ENCODE data around the gene GATA5. TPM values are rescaled to one million over a fixed set of nuclear protein-coding genes. Genes with fewer than 3 reads are reported as not detected.

Gene GATA5
- total and polyA plus RNA-seq, 2 donors from 2014 or later, result 1.0 to 6.9 TPM

DNA sequence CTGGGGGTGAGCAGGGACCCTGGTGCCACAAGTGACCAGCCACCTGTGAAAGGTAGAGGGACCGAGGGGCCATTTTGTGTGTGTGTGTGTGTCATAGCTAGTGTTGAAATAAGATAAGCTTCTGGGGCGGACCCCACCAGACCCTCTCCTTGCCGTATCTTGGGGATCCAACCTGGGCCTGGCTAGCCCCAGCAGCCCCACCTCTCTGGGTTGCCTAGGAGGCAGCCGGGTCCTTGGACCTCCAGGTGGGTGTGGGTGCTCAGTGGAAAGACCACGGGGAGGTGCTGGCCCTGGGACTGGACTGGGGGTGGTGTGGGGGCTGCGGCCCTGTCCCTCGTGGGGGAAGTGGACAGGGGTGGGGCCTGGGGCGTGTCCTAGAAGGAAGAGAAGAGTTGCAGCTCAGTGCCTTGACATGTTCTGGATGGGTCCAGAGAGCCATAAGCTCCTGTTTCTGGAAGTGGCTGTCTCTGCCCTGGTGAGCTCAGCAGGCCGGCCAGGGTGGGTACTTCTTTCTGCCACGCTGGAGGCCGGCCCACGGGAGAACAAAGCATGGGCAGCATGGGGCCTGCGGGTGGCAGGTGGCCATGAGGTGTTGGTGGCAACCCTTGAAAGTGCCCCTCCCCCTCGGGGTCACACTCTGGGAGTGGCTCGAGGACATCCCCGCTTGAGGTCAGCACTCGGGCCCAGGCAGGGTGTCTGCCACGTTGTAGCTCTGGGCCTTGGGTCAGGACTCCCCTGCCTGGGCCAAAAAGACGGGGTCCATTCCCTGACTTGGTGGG is 56.9 kb downstream of the GATA5 start:
- intact Hi-C loops (cut with DNase I), result no loop called here
- no peak overlapping the region for H3K4me3 ChIP-seq (ENCODE audit: low read length in 3 of 3)
- H3K9me3 ChIP-seq (ENCODE audit: control insufficient read depth in 2 of 3, insufficient read depth in 1 of 3, low read length in 3 of 3), result peaks cover 0 to 3% (median 0%) of the 10 kb centered on the region in 3 donors
- H3K4me1 ChIP-seq (ENCODE audit: control insufficient read depth in 2 of 3, insufficient read depth in 2 of 3, low read depth in 1 of 3, low read length in 3 of 3), result no peaks in the 10 kb centered on the region
- H3K9ac ChIP-seq (ENCODE audit: low read length in 3 of 3), result no peak overlapping the region
- FAIRE-seq (no peak), DNase-seq (no peak)
- H3K36me3 ChIP-seq (ENCODE audit: control insufficient read depth in 2 of 3, insufficient read depth in 3 of 3, low read length in 3 of 3), result peaks cover 0 to 4% (median 0%) of the 10 kb centered on the region in 3 donors
- no peaks in the 10 kb centered on the region for H3K27me3 ChIP-seq (ENCODE audit: control insufficient read depth, insufficient read depth, low read length)
- H3K27ac ChIP-seq (ENCODE audit: low read depth in 2 of 2, low read length in 2 of 2), result no peak overlapping the region
- TF ChIP-seq, protein P1, sequence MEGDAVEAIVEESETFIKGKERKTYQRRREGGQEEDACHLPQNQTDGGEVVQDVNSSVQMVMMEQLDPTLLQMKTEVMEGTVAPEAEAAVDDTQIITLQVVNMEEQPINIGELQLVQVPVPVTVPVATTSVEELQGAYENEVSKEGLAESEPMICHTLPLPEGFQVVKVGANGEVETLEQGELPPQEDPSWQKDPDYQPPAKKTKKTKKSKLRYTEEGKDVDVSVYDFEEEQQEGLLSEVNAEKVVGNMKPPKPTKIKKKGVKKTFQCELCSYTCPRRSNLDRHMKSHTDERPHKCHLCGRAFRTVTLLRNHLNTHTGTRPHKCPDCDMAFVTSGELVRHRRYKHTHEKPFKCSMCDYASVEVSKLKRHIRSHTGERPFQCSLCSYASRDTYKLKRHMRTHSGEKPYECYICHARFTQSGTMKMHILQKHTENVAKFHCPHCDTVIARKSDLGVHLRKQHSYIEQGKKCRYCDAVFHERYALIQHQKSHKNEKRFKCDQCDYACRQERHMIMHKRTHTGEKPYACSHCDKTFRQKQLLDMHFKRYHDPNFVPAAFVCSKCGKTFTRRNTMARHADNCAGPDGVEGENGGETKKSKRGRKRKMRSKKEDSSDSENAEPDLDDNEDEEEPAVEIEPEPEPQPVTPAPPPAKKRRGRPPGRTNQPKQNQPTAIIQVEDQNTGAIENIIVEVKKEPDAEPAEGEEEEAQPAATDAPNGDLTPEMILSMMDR (IDR thresholded peaks at IDR 0.05; ENCODE audit: borderline replicate concordance, extremely low read depth, insufficient read depth), result no peak

DNA sequence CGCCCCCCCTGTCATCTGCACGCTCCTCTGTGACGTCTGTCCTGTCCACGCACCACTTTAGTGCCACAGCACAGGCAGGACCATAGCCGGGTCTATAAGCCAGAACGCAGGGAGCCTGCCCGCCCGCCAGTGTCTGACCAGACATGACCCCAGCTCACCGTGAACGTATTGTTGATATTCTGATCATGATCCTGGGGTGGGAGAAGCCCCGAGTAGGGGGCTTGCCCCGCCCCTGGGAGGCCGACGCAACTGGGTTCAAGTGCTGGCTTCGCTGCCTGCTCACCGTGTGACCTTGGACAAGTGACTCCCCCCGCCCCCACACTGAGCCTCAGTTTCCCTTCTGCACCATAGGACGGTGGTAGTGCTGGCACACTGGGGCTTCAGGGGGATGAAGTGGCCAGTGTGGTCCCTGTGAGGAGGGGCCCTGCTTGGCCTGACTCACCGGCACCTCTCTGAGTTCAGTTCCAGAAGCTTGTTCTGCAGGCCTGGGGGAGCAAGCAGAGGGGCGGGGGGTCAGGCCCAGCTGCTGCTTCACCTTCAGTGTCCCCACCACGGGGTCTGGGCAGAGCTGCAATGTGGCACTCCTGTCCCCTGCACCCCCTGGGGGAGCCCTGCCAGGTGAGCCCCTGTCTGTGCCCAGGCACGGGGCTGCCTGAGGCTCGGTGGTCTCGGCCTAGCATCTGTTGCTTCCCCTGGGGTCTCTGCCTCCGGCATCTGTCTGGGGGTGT is 57.6 kb downstream of the GATA5 start:
- FAIRE-seq (no peak), DNase-seq (no peak)
- H3K36me3 ChIP-seq (ENCODE audit: control insufficient read depth in 2 of 3, insufficient read depth in 3 of 3, low read length in 3 of 3), result peaks cover 0 to 4% (median 0%) of the 10 kb centered on the region in 3 donors
- no peak overlapping the region for H3K9ac ChIP-seq (ENCODE audit: low read length in 3 of 3)
- peaks cover 0 to 3% (median 0%) of the 10 kb centered on the region in 3 donors for H3K9me3 ChIP-seq (ENCODE audit: control insufficient read depth in 2 of 3, insufficient read depth in 1 of 3, low read length in 3 of 3)
- intact Hi-C loops (cut with DNase I), result no loop called here
- H3K4me3 ChIP-seq (ENCODE audit: low read length in 3 of 3), result no peak overlapping the region
- H3K27me3 ChIP-seq (ENCODE audit: control insufficient read depth, insufficient read depth, low read length), result no peaks in the 10 kb centered on the region
- H3K4me1 ChIP-seq (ENCODE audit: control insufficient read depth in 2 of 3, insufficient read depth in 2 of 3, low read depth in 1 of 3, low read length in 3 of 3), result no peaks in the 10 kb centered on the region
- H3K27ac ChIP-seq (ENCODE audit: low read depth in 2 of 2, low read length in 2 of 2), result no peak overlapping the region
- TF ChIP-seq, protein P1 (IDR thresholded peaks at IDR 0.05; ENCODE audit: borderline replicate concordance, extremely low read depth, insufficient read depth), result no peak

DNA sequence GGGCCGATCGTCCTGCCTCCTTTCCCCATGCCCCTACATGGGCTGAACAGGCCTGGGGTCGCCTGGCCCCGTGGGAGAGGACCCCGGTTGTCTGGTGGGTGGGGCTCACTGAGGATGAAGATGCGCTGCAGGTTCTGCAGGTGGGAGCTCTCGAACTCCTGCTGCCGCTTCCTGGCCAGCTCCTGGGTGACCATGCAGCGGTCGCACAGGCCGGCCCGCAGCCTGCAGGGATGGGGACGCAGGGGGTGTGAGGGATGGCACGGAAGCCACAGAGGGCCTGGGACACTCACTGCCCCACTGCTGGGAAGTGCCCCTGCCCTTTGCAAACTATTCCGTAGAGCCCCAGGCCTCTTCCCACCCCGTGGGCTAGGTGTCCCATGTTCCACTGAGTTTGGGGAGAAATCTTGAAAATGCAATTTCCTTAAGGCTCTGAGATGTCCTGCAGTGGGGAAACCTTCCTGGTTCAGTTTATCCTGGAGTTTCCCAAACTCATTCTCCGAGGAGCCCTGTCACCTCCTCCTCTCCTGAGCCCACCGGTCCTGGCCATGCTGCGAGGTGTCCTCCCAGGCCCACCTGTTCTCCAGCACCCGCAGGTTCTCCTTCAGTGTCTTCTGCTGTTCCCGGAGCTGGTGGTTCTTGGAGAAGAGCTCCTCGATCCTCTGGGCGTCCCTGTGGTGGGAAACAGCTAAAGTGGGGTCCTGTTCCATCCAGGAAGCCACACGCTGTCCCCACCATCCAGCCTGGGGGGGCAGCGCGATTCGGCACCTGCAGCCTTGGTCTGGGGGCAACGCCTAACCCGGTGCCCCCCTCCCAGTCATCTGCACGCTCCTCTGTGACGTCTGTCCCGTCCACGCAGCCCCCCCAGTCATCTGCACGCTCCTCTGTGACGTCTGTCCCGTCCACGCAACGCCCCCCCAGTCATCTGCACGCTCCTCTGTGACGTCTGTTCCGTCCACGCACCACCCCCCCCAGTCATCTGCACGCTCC is 58.9 kb downstream of the GATA5 start:
- no peak overlapping the region for H3K4me3 ChIP-seq (ENCODE audit: low read length in 3 of 3)
- H3K36me3 ChIP-seq (ENCODE audit: control insufficient read depth in 2 of 3, insufficient read depth in 3 of 3, low read length in 3 of 3), result peaks cover 0 to 4% (median 0%) of the 10 kb centered on the region in 3 donors
- no peak for FAIRE-seq
- no peak for DNase-seq
- H3K27me3 ChIP-seq (ENCODE audit: control insufficient read depth, insufficient read depth, low read length), result no peaks in the 10 kb centered on the region
- no peak overlapping the region for H3K9ac ChIP-seq (ENCODE audit: low read length in 3 of 3)
- no peak overlapping the region for H3K27ac ChIP-seq (ENCODE audit: low read depth in 2 of 2, low read length in 2 of 2)
- peaks cover 0 to 3% (median 0%) of the 10 kb centered on the region in 3 donors for H3K9me3 ChIP-seq (ENCODE audit: control insufficient read depth in 2 of 3, insufficient read depth in 1 of 3, low read length in 3 of 3)
- intact Hi-C loops (cut with DNase I), result no loop called here
- H3K4me1 ChIP-seq (ENCODE audit: control insufficient read depth in 2 of 3, insufficient read depth in 2 of 3, low read depth in 1 of 3, low read length in 3 of 3), result no peaks in the 10 kb centered on the region
- TF ChIP-seq, protein P1 (IDR thresholded peaks at IDR 0.05; ENCODE audit: borderline replicate concordance, extremely low read depth, insufficient read depth), result no peak

Data from kidney (tissue), 14 donors.